RWPE1 (cell line): ENCODE measurements around the gene MEF2D.

ENCODE experiments used
- CTCF ChIA-PET: fragments of 350-600 bp; sonication (Branson Sonifier 250); formaldehyde crosslinking; extraction: SDS; loops from one replicate; lab custom pipeline; 2021; lab: Yijun Ruan, JAX
- POLR2A ChIA-PET: fragments of 400-600 bp; formaldehyde crosslinking; extraction: SDS; loops from one replicate; lab custom pipeline; 2020; ENCODE audit warnings: antibody characterized with exemption; ENCODE audit not compliant: low non-redundant PET; lab: Yijun Ruan, JAX
- DNase-seq: peaks from one replicate; pipeline ENCODE4 v3.0.0; 2012; ENCODE audit warnings: low spot score
- H3K27ac ChIP-seq: fragments of 450-650 bp; 2 replicates; pipeline ENCODE4 v1.5.1; 2017
- CTCF ChIP-seq: fragments of 450-650 bp; conservative IDR thresholded peaks from 2 replicates; pipeline ENCODE4 v1.5.1; 2017; ENCODE audit warnings: low read depth, mild to moderate bottlenecking

Gene MEF2D

GRCh38 chr1:156427957-156428356 lies 72.6 kb downstream of the MEF2D start:
- CTCF ChIA-PET, result interaction anchor here (3.1 kb wide), 1 partner anchor 42 kb away, joined by 15 read pairs; no protein-coding TSS in a partner anchor
- H3K27ac ChIP-seq, result no peak overlapping the region
- POLR2A ChIA-PET, result no interaction called here
- no peak for DNase-seq
- TF ChIP-seq CTCF, result no peak

- no peak for DNase-seq
- no peak for TF ChIP-seq CTCF
- POLR2A ChIA-PET, result no interaction called here
- no peak overlapping the region for H3K27ac ChIP-seq
- CTCF ChIA-PET, result interaction anchor here (2.9 kb wide), 1 partner anchor 40 kb away, joined by 12 read pairs; no protein-coding TSS in a partner anchor
These were observed 74.6 kb downstream of the MEF2D start for GRCh38 chr1:156425943-156426342.

- ChIA-PET CTCF (interaction anchor here (0.6 to 2.9 kb wide), 3 partner anchors 11 to 39 kb away, joined by 3 to 12 read pairs (median 12); no protein-coding TSS in a partner anchor), POLR2A (no interaction called here)
- DNase-seq, result no peak
- H3K27ac ChIP-seq, result no peak overlapping the region
- no peak for TF ChIP-seq CTCF
These were observed 75.7 kb downstream of the MEF2D start for GRCh38 chr1:156424806-156425432.

- CTCF ChIA-PET, result interaction anchor here (1.1 to 2.7 kb wide), 2 partner anchors 22 to 38 kb away, joined by 4 to 12 read pairs; no protein-coding TSS in a partner anchor
- no peak for DNase-seq
- no peak for TF ChIP-seq CTCF
- H3K27ac ChIP-seq, result no peak overlapping the region
- POLR2A ChIA-PET, result no interaction called here
These were observed 76.9 kb downstream of the MEF2D start for GRCh38 chr1:156423422-156424352.

- H3K27ac ChIP-seq, result no peak overlapping the region
- ChIA-PET CTCF (interaction anchor here (0.6 to 2.7 kb wide), 3 partner anchors 23 to 161 kb away, joined by 4 to 12 read pairs (median 4); no protein-coding TSS in a partner anchor), POLR2A (no interaction called here)
- peak; percentile 22 for DNase-seq
- TF ChIP-seq CTCF, result no peak
These were observed 77.9 kb downstream of the MEF2D start for GRCh38 chr1:156422602-156423091.
